Ishikawa (cell line): ENCODE results near the gene PLN.

Source experiments
- CEBPB ChIP-seq: IDR thresholded peaks from 2 replicates; pipeline ENCODE4 v1.6.1; 2012
- CREB1 ChIP-seq: IDR thresholded peaks from 2 replicates; pipeline ENCODE4 v1.6.1; 2012; ENCODE audit warnings: low read depth
- EGR1 ChIP-seq: IDR thresholded peaks from 2 replicates; pipeline ENCODE4 v1.6.1; 2012
- EP300 ChIP-seq: IDR thresholded peaks from 2 replicates; pipeline ENCODE4 v1.6.1; 2012; ENCODE audit warnings: borderline replicate concordance
- FOXM1 ChIP-seq: IDR thresholded peaks from 2 replicates; pipeline ENCODE4 v1.6.1; 2012; ENCODE audit warnings: low read depth, borderline replicate concordance
- MAX ChIP-seq: IDR thresholded peaks from 2 replicates; pipeline ENCODE4 v1.6.1; 2012
- NFIC ChIP-seq: IDR thresholded peaks from 2 replicates; pipeline ENCODE4 v1.6.1; 2012
- RAD21 ChIP-seq: IDR thresholded peaks from 2 replicates; pipeline ENCODE4 v1.6.1; 2012; ENCODE audit warnings: low read depth
- REST ChIP-seq: IDR thresholded peaks from 2 replicates; pipeline ENCODE4 v1.6.1; 2012; ENCODE audit warnings: low read depth, mild to moderate bottlenecking
- TAF1 ChIP-seq: IDR thresholded peaks from 2 replicates; pipeline ENCODE4 v1.6.1; 2012; ENCODE audit warnings: low read depth, mild to moderate bottlenecking
- TCF12 ChIP-seq: IDR thresholded peaks from 2 replicates; pipeline ENCODE4 v1.6.1; 2012; ENCODE audit warnings: low read depth
- TEAD4 ChIP-seq: IDR thresholded peaks from 2 replicates; pipeline ENCODE4 v1.6.1; 2012
- USF1 ChIP-seq: IDR thresholded peaks from 2 replicates; pipeline ENCODE4 v1.6.1; 2012
- YY1 ChIP-seq: IDR thresholded peaks from 2 replicates; pipeline ENCODE4 v1.6.1; 2012; ENCODE audit warnings: low read depth
- ZBTB7A ChIP-seq: IDR thresholded peaks from 2 replicates; pipeline ENCODE4 v1.6.1; 2012; ENCODE audit warnings: low read depth

PLN gene

GRCh38 chr6:118551063-118552053, 3.3 kb downstream of the PLN start:
- no peak for TF ChIP-seq FOXM1
- peak; percentile 69 for TF ChIP-seq RAD21
- no peak for TF ChIP-seq TCF12
- TF ChIP-seq EP300, result no peak

- TF ChIP-seq ZBTB7A (no peak), TEAD4 (no peak)
These were observed 5.0 kb downstream of the PLN start for GRCh38 chr6:118553132-118553531.

GRCh38 chr6:118554698-118555097, 6.6 kb downstream of the PLN start:
- TF ChIP-seq MAX (no peak), EP300 (no peak), RAD21 (no peak), EGR1 (no peak), TCF12 (no peak), FOXM1 (no peak), USF1 (no peak), CREB1 (no peak), YY1 (no peak), CEBPB (no peak), ZBTB7A (no peak)

- no peak for TF ChIP-seq FOXM1
These were observed 10.5 kb downstream of the PLN start for GRCh38 chr6:118558464-118559217.

GRCh38 chr6:118559659-118560058, 11.6 kb downstream of the PLN start:
- TF ChIP-seq TAF1, result no peak

- TF ChIP-seq NFIC (no peak), USF1 (no peak), EGR1 (no peak), TCF12 (no peak)
These were observed 14.2 kb downstream of the PLN start for GRCh38 chr6:118562248-118562647.

- TF ChIP-seq NFIC (no peak), EGR1 (no peak), YY1 (no peak), MAX (no peak), EP300 (no peak), ZBTB7A (no peak), TAF1 (no peak), TEAD4 (no peak), CEBPB (no peak), RAD21 (no peak), TCF12 (no peak), USF1 (no peak), REST (no peak), CREB1 (no peak), FOXM1 (no peak)
These were observed 14.9 kb downstream of the PLN start for GRCh38 chr6:118562959-118563358.

- TF ChIP-seq MAX (no peak), CEBPB (no peak), EGR1 (no peak), RAD21 (peak; percentile 48), EP300 (no peak), REST (no peak), FOXM1 (no peak), NFIC (no peak)
These were observed 17.3 kb downstream of the PLN start for GRCh38 chr6:118565311-118565960.
